SH-SY5Y (cell line): ENCODE measurements around the gene ARHGAP33.

Source experiments
- GATA2 ChIP-seq: IDR thresholded peaks from 2 replicates; pipeline ENCODE4 v1.6.1; 2011; ENCODE audit warnings: mild to moderate bottlenecking, low read depth, low read length
- GATA3 ChIP-seq: IDR thresholded peaks from 2 replicates; pipeline ENCODE4 v1.6.1; 2011; ENCODE audit warnings: low read depth, mild to moderate bottlenecking, low read length, moderate library complexity

DNA sequence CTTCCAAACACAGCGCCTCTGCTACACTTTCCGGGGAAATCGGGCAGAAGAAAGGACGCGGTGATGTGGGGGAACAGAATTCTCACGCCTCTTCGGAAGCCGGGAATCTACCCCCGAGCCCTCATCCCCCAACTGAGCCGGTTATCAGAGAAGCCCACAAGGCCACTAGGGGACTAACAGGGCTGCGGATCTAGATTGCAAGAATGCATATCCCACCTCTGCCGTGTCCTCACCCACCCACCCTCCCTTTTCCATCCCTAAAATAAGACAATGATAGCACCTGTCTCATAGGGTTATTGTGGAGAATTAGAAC lies 34.2 kb upstream of the ARHGAP33 start:
- no peak for TF ChIP-seq GATA3
- no peak for TF ChIP-seq GATA2
